ENCODE results near the gene EHBP1.

EHBP1 gene

GRCh38 chr2:62785216-62785615 lies 79.7 kb downstream of the EHBP1 start:
- Histone ChIP-seq H3K36me3 (ENCODE audit: control insufficient read depth in 2 of 2, insufficient read depth in 1 of 2, low read length in 2 of 2) (no peaks in the 10 kb centered on the region), H3K9me3 (ENCODE audit: control insufficient read depth, insufficient read depth, low read depth, low read length) (no peaks in the 10 kb centered on the region), H3K27ac (ENCODE audit: extremely low read depth, low read depth, low read length) (no peak overlapping the region), H3K4me3 (ENCODE audit: low read depth, low read length) (no peak overlapping the region), H3K4me1 (ENCODE audit: control insufficient read depth, insufficient read depth, low read length) (no peaks in the 10 kb centered on the region)
- TF ChIP-seq ZNF785 (tag by site-specific recombination; IDR thresholded peaks at IDR 0.05) = no peak
- CTCF ChIA-PET = interaction anchor here (1.0 kb wide), 1 partner anchor 404 kb away, joined by 3 read pairs; no protein-coding TSS in a partner anchor
- POLR2A ChIA-PET = no interaction called here

GRCh38 chr2:62785810-62786597 lies 80.5 kb downstream of the EHBP1 start:
- no peaks in the 10 kb centered on the region for H3K36me3 ChIP-seq (ENCODE audit: control insufficient read depth in 2 of 2, insufficient read depth in 1 of 2, low read length in 2 of 2)
- H3K4me3 ChIP-seq (ENCODE audit: low read depth, low read length) = no peak overlapping the region
- ChIA-PET CTCF (interaction anchor here (0.6 to 4.1 kb wide), 7 partner anchors 10 to 924 kb away, joined by 3 to 25 read pairs (median 3); no protein-coding TSS in a partner anchor), POLR2A (interaction anchor here (0.8 kb wide), 1 partner anchor 190 kb away, joined by 3 read pairs; no protein-coding TSS in a partner anchor)
- TF ChIP-seq ZBTB11 (tag by site-specific recombination; conservative IDR thresholded peaks at IDR 0.05; ENCODE audit: low read depth) = no peak
- no peaks in the 10 kb centered on the region for H3K9me3 ChIP-seq (ENCODE audit: control insufficient read depth, insufficient read depth, low read depth, low read length)
- H3K4me1 ChIP-seq (ENCODE audit: control insufficient read depth, insufficient read depth, low read length) = no peaks in the 10 kb centered on the region
- no peak overlapping the region for H3K27ac ChIP-seq (ENCODE audit: extremely low read depth, low read depth, low read length)

GRCh38 chr2:62787386-62787785 lies 81.9 kb downstream of the EHBP1 start:
- Histone ChIP-seq H3K36me3 (ENCODE audit: control insufficient read depth in 2 of 2, insufficient read depth in 1 of 2, low read length in 2 of 2) (no peaks in the 10 kb centered on the region), H3K27ac (ENCODE audit: extremely low read depth, low read depth, low read length) (no peak overlapping the region), H3K4me3 (ENCODE audit: low read depth, low read length) (no peak overlapping the region), H3K9me3 (ENCODE audit: control insufficient read depth, insufficient read depth, low read depth, low read length) (no peaks in the 10 kb centered on the region), H3K4me1 (ENCODE audit: control insufficient read depth, insufficient read depth, low read length) (no peaks in the 10 kb centered on the region)
- ChIA-PET POLR2A (no interaction called here), CTCF (interaction anchor here (0.7 to 4.1 kb wide), 17 partner anchors 9 to 892 kb away, joined by 3 to 25 read pairs (median 3); no protein-coding TSS in a partner anchor)
- TF ChIP-seq ZNF654 (tag by site-specific recombination; IDR thresholded peaks at IDR 0.05; ENCODE audit: low read depth) (peak; percentile 63), ZNF433 (tag by site-specific recombination; IDR thresholded peaks at IDR 0.05; ENCODE audit: low read depth) (no peak)

- ChIA-PET POLR2A (no interaction called here), CTCF (interaction anchor here (2.4 to 4.1 kb wide), 2 partner anchors 14 to 234 kb away, joined by 5 to 25 read pairs; no protein-coding TSS in a partner anchor)
Observed at GRCh38 chr2:62789518-62789917, 84.0 kb downstream of the EHBP1 start.

More at GRCh38 chr2:62789518-62789917, 84.0 kb downstream of the EHBP1 start:
- Histone ChIP-seq H3K9me3 (ENCODE audit: control insufficient read depth, insufficient read depth, low read depth, low read length) (no peaks in the 10 kb centered on the region), H3K27ac (ENCODE audit: extremely low read depth, low read depth, low read length) (no peak overlapping the region), H3K4me3 (ENCODE audit: low read depth, low read length) (no peak overlapping the region), H3K4me1 (ENCODE audit: control insufficient read depth, insufficient read depth, low read length) (peaks cover 3% of the 10 kb centered on the region; the same call in 1 of the 2 replicates), H3K36me3 (ENCODE audit: control insufficient read depth in 2 of 2, insufficient read depth in 1 of 2, low read length in 2 of 2) (no peaks in the 10 kb centered on the region)
- no peak for TF ChIP-seq ZNF335 (tag by site-specific recombination; conservative IDR thresholded peaks at IDR 0.05)
- TF ChIP-seq ZNF513 (tag by site-specific recombination; IDR thresholded peaks at IDR 0.05) = no peak
- no peak for TF ChIP-seq SCRT2 (tag by site-specific recombination; IDR thresholded peaks at IDR 0.05)
- no peak for TF ChIP-seq ZNF433 (tag by site-specific recombination; IDR thresholded peaks at IDR 0.05; ENCODE audit: low read depth)
- TF ChIP-seq ZNF214 (tag by site-specific recombination; IDR thresholded peaks at IDR 0.05; ENCODE audit: borderline replicate concordance) = no peak
- TF ChIP-seq PRDM6 (tag by site-specific recombination; IDR thresholded peaks at IDR 0.05) = no peak
- TF ChIP-seq SETDB1 (IDR thresholded peaks at IDR 0.05; ENCODE audit: insufficient read length, low read length) = no peak
- TF ChIP-seq ZNF600 (tag by site-specific recombination; IDR thresholded peaks at IDR 0.05) = no peak
- no peak for TF ChIP-seq ZBTB20 (tag by site-specific recombination; IDR thresholded peaks at IDR 0.05)
